Stimulated activated memory B cell treated with anti-CD40 and anti-IgM and Interleukin-4, amounts not matched to agents 10 μg/mL and 1 μg/mL and 100 μg/mL, for 72 hours (primary cell): ENCODE data around the gene BRME1.

Source experiments
- ATAC-seq: fragments of 150-1000 bp; cut with Tn5 transposase; 2 replicates; pipeline ENCODE4 v1.10.0; 2021
- H3K27ac Mint-ChIP-seq: one replicate; pipeline ENCODE4 v1.8.0; 2022; ENCODE audit warnings: mild to moderate bottlenecking, mixed read lengths
- H3K27me3 Mint-ChIP-seq: one replicate; pipeline ENCODE4 v1.8.0; 2022; ENCODE audit warnings: mixed read lengths
- H3K36me3 Mint-ChIP-seq: one replicate; pipeline ENCODE4 v1.8.0; 2022; ENCODE audit warnings: mixed read lengths
- H3K4me1 Mint-ChIP-seq: one replicate; pipeline ENCODE4 v1.8.0; 2022; ENCODE audit warnings: mixed read lengths
- H3K4me3 Mint-ChIP-seq: one replicate; pipeline ENCODE4 v1.8.0; 2022; ENCODE audit warnings: mild to moderate bottlenecking, moderate library complexity, mixed read lengths
- H3K9me3 Mint-ChIP-seq: one replicate; pipeline ENCODE4 v1.8.0; 2022; ENCODE audit warnings: mixed read lengths

The BRME1 gene

GRCh38 chr19:13840305-13841085 lies 65.4 kb downstream of the BRME1 start:
- Mint-ChIP-seq H3K4me3 (peak overlapping the region; percentile 96), H3K36me3 (peaks cover 13% of the 10 kb centered on the region), H3K9me3 (no peaks in the 10 kb centered on the region), H3K27ac (peak overlapping the region; percentile 99), H3K4me1 (peaks cover 85% of the 10 kb centered on the region), H3K27me3 (no peaks in the 10 kb centered on the region)
- peak; percentile 3 for ATAC-seq

GRCh38 chr19:13839938-13840304 lies 66.0 kb downstream of the BRME1 start:
- Mint-ChIP-seq H3K27ac (peak overlapping the region; percentile 99), H3K27me3 (no peaks in the 10 kb centered on the region)
- peak; percentile 6 for ATAC-seq

GRCh38 chr19:13839130-13839937 lies 66.6 kb downstream of the BRME1 start:
- ATAC-seq: peak; percentile 73
- H3K4me1 Mint-ChIP-seq: peaks cover 81% of the 10 kb centered on the region
- H3K27ac Mint-ChIP-seq: peak overlapping the region; percentile 99
- H3K9me3 Mint-ChIP-seq: no peaks in the 10 kb centered on the region
- peaks cover 17% of the 10 kb centered on the region for H3K36me3 Mint-ChIP-seq
- peak overlapping the region; percentile 96 for H3K4me3 Mint-ChIP-seq
- H3K27me3 Mint-ChIP-seq: no peaks in the 10 kb centered on the region

More at GRCh38 chr19:13839938-13840304, 66.0 kb downstream of the BRME1 start:
- Mint-ChIP-seq H3K9me3 (no peaks in the 10 kb centered on the region), H3K4me3 (peak overlapping the region; percentile 96), H3K4me1 (peaks cover 81% of the 10 kb centered on the region), H3K36me3 (peaks cover 13% of the 10 kb centered on the region)

- H3K27ac Mint-ChIP-seq: peak overlapping the region; percentile 99
- ATAC-seq: no peak
- peaks cover 81% of the 10 kb centered on the region for H3K4me1 Mint-ChIP-seq
- H3K27me3 Mint-ChIP-seq: no peaks in the 10 kb centered on the region
- H3K36me3 Mint-ChIP-seq: peaks cover 22% of the 10 kb centered on the region
- no peaks in the 10 kb centered on the region for H3K9me3 Mint-ChIP-seq
- H3K4me3 Mint-ChIP-seq: peak overlapping the region; percentile 96
Observed at GRCh38 chr19:13838435-13839129, 67.3 kb downstream of the BRME1 start.

GRCh38 chr19:13835791-13836723 lies 69.9 kb downstream of the BRME1 start:
- ATAC-seq: no peak
- H3K27me3 Mint-ChIP-seq: no peaks in the 10 kb centered on the region
- peak overlapping the region; percentile 74 for H3K4me3 Mint-ChIP-seq
- H3K4me1 Mint-ChIP-seq: peaks cover 79% of the 10 kb centered on the region
- H3K27ac Mint-ChIP-seq: peak overlapping the region; percentile 99
- no peaks in the 10 kb centered on the region for H3K9me3 Mint-ChIP-seq
- peaks cover 28% of the 10 kb centered on the region for H3K36me3 Mint-ChIP-seq

DNA sequence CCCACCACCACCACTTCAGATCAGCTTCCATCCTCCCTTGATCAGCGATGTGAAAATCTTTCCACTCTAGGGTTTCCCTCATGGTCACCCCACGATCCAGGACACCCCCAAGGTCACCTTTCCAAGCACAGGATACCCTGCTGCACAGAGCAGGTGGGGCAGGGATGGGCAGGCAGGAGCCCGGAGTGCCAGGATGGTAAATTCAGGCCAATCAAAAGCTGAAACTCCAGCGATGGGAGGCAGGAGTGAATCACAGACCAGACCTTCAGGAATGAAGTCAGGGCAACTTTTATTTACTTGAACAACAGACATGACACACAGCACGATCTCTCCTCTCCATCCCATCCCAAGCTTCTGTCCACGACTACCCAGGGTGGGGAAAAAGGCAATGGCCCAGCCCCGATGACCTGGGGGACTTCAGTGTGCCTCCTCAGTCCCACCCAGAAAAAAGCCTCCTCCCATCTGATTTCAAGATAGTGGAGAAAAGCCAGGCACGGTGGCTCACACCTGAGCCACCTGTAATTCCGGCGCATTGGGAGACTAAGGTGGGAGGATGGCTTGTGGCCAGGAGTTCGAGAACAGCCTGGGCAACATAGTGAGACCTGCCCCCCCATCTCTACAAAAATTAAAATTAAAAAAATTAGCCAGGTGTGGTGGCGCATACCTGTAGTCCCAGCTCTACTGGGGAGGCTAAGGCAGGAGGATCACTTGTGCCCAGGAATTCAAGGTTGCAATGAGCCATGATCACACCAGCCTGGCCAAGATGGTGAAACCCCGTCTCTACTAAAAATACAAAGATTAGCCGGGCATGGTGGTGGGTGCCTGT lies 71.5 kb downstream of the BRME1 start:
- Mint-ChIP-seq H3K4me1 (peaks cover 65% of the 10 kb centered on the region), H3K9me3 (no peaks in the 10 kb centered on the region), H3K27me3 (no peaks in the 10 kb centered on the region), H3K27ac (peak overlapping the region; percentile 80), H3K4me3 (peak overlapping the region; percentile 93), H3K36me3 (peaks cover 27% of the 10 kb centered on the region)
- ATAC-seq: no peak

GRCh38 chr19:13833330-13834243 lies 72.3 kb downstream of the BRME1 start:
- H3K27ac Mint-ChIP-seq: peak overlapping the region; percentile 80
- peaks cover 33% of the 10 kb centered on the region for H3K36me3 Mint-ChIP-seq
- H3K4me1 Mint-ChIP-seq: peaks cover 56% of the 10 kb centered on the region
- H3K4me3 Mint-ChIP-seq: peak overlapping the region; percentile 93
- H3K9me3 Mint-ChIP-seq: no peaks in the 10 kb centered on the region
- H3K27me3 Mint-ChIP-seq: no peaks in the 10 kb centered on the region
- peak; percentile 94 for ATAC-seq
